ENCODE results near the gene XXYLT1.

DNA sequence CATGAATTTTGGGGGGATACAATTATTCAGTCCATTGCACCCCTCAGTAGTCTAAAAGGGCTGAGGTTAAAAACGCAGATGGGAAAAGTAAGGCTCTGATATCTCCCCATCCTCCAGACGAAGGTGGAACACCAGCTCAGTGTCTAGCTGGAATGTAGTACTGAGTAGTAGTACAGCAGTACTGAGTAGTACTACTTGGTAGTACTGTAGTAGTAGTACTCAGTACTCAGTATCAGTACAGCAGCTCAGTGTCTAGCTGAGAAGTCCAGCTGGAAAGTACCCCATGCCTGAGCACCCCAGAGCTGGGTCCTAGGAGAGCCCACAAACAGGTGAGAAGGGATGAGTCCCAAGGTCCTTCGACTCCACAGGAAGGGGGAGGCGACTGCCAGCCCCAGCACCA lies 148.7 kb downstream of the XXYLT1 start:
- TF ChIP-seq, protein P1, sequence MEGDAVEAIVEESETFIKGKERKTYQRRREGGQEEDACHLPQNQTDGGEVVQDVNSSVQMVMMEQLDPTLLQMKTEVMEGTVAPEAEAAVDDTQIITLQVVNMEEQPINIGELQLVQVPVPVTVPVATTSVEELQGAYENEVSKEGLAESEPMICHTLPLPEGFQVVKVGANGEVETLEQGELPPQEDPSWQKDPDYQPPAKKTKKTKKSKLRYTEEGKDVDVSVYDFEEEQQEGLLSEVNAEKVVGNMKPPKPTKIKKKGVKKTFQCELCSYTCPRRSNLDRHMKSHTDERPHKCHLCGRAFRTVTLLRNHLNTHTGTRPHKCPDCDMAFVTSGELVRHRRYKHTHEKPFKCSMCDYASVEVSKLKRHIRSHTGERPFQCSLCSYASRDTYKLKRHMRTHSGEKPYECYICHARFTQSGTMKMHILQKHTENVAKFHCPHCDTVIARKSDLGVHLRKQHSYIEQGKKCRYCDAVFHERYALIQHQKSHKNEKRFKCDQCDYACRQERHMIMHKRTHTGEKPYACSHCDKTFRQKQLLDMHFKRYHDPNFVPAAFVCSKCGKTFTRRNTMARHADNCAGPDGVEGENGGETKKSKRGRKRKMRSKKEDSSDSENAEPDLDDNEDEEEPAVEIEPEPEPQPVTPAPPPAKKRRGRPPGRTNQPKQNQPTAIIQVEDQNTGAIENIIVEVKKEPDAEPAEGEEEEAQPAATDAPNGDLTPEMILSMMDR (IDR thresholded peaks at IDR 0.05), result no peak
- TF ChIP-seq POLR2A (IDR thresholded peaks at IDR 0.05) (no peak), POLR2AphosphoS5 (IDR thresholded peaks at IDR 0.05) (no peak), EP300 (IDR thresholded peaks at IDR 0.05) (no peak)
